HK-2 (cell line): ENCODE data around the gene WDR5.

ENCODE experiments used
- DNase-seq: peaks from one replicate; pipeline ENCODE4 v3.0.0-alpha.2; 2018; ENCODE audit not compliant: unreplicated experiment

Gene WDR5

GRCh38 chr9:134174073-134174449 is 38.2 kb downstream of the WDR5 start:
- no peak for DNase-seq

- no peak for DNase-seq
These were observed 38.8 kb downstream of the WDR5 start for GRCh38 chr9:134174526-134175290.

- DNase-seq: peak; percentile 55
These were observed 39.5 kb downstream of the WDR5 start for GRCh38 chr9:134175291-134175807.

GRCh38 chr9:134175808-134176598 is 40.1 kb downstream of the WDR5 start:
- DNase-seq: no peak

- no peak for DNase-seq
These were observed 40.7 kb downstream of the WDR5 start for GRCh38 chr9:134176599-134176968.

- DNase-seq: no peak
These were observed 41.3 kb downstream of the WDR5 start for GRCh38 chr9:134177186-134177585.

GRCh38 chr9:134177624-134178393 is 41.9 kb downstream of the WDR5 start:
- DNase-seq: no peak

- no peak for DNase-seq
These were observed 42.5 kb downstream of the WDR5 start for GRCh38 chr9:134178394-134178767.

GRCh38 chr9:134178768-134179551 is 43.1 kb downstream of the WDR5 start:
- no peak for DNase-seq

GRCh38 chr9:134179595-134179917 is 43.7 kb downstream of the WDR5 start:
- no peak for DNase-seq

- DNase-seq: no peak
These were observed 44.3 kb downstream of the WDR5 start for GRCh38 chr9:134179918-134180785.

- no peak for DNase-seq
These were observed 45.1 kb downstream of the WDR5 start for GRCh38 chr9:134180786-134181647.

GRCh38 chr9:134181648-134182034 is 45.8 kb downstream of the WDR5 start:
- DNase-seq: no peak

GRCh38 chr9:134182554-134183085 is 46.7 kb downstream of the WDR5 start:
- no peak for DNase-seq

- no peak for DNase-seq
These were observed 49.7 kb downstream of the WDR5 start for GRCh38 chr9:134185536-134186011.

GRCh38 chr9:134186471-134187109 is 50.7 kb downstream of the WDR5 start:
- DNase-seq: no peak

GRCh38 chr9:134187110-134187531 is 51.2 kb downstream of the WDR5 start:
- no peak for DNase-seq

GRCh38 chr9:134187891-134188385 is 52.1 kb downstream of the WDR5 start:
- no peak for DNase-seq
